ENCODE data around the gene CABLES1.
"Not testable (repeated sequence)": the region's sequence is repeated elsewhere in the genome, so short reads cannot be mapped to it uniquely, and the experiment has no call there.

The CABLES1 gene

GRCh38 chr18:23247896-23248295, 112.6 kb downstream of the CABLES1 start:
- no peak for DNase-seq

DNA sequence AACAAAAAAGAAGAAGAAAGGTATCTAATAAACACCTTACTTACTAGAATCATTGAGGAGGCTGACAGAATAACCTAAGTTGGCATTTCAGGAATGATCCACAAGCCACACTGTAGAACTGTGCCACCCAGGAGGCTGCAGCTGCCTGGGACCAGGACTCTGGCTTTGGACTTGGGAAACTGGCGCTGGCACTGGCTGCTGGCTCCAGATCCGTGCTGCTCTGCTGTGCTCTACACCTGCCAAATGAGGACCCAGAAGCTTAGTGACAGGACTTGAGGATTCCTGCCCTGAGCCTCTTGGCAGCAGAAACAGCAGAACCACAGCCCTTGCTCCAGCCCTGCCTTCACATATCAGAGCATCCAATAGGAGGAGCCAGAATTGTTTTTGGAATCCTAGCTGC, 113.5 kb downstream of the CABLES1 start:
- DNase-seq = no peak

DNA sequence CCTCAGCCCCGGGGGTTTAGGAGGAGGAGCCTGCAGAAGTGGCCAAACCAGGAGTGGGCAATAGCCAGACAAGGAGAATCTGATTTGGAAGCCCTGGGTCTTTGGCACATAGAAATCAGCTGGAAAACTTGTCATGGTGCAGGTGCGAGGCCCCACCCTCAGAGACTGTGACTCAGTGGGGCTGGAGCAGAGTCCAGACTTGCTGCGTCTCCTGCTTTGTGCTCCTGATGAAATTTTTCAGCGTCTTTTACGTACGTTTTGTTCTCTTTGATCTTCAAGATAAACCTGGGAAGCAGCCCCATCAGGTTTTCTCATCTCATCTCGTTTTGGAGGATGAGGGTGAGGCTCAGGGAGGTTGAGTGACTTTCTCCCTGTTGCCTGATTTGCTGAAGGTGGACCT, 114.1 kb downstream of the CABLES1 start:
- DNase-seq = no peak

DNA sequence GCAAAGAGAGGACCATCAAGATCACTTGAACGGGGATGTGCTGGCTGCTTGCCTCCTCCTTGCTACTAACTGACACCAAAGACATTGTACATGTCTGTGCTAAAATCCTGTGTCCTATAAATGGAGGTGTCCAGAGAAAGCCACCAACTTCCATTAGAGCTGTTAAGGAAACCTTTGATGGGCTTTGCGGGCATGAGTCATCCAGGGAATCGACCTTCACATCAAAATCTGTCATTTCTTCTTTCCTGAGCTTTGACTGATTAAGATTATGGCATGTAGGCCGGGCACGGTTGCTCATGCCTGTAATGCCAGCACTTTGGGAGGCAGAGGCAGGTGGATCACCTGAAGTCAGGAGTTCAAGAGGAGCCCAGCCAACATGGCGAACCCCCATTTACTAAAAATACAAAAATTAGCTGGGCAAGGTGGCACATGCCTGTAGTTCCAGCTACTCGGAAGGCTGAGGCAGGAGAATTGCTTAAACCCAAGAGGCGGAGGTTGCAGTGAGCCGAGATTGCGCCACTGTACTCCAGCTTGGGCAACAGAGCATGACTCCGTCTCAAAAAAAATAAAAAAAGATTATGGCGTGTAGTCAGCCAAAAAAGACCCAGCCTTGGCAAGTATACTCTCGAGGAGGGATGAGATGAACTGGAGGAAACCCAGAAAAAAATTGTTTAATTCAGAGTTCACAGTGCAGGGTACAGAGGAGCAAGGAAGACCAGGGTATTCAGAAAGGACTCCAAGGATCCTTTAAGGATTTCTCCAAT, 115.8 kb downstream of the CABLES1 start:
- DNase-seq = no peak

GRCh38 chr18:23253630-23254029, 118.3 kb downstream of the CABLES1 start:
- DNase-seq = no peak

DNA sequence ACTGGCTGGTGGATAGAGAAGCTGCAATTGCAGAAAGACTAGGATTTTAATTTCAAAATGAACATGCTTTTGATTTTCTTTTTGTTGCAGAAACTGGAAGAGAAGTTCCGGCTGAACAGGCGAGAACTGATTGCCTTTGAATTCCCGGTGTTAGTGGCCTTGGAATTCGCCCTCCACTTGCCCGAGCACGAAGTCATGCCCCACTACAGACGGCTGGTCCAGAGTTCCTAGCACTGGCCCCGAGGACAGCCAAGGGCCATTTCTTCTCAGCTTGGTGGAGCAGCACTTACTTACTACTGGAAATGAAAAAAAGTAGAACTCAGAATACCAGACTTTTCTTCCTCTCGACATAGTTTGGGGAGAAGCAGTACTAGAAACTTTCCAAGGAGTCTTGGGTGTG, 121.9 kb downstream of the CABLES1 start:
- no peak for DNase-seq

- DNase-seq = peak; percentile 49
These were observed 122.6 kb downstream of the CABLES1 start for GRCh38 chr18:23257686-23258565.

- DNase-seq = no peak
These were observed 123.5 kb downstream of the CABLES1 start for GRCh38 chr18:23258566-23259469.

DNA sequence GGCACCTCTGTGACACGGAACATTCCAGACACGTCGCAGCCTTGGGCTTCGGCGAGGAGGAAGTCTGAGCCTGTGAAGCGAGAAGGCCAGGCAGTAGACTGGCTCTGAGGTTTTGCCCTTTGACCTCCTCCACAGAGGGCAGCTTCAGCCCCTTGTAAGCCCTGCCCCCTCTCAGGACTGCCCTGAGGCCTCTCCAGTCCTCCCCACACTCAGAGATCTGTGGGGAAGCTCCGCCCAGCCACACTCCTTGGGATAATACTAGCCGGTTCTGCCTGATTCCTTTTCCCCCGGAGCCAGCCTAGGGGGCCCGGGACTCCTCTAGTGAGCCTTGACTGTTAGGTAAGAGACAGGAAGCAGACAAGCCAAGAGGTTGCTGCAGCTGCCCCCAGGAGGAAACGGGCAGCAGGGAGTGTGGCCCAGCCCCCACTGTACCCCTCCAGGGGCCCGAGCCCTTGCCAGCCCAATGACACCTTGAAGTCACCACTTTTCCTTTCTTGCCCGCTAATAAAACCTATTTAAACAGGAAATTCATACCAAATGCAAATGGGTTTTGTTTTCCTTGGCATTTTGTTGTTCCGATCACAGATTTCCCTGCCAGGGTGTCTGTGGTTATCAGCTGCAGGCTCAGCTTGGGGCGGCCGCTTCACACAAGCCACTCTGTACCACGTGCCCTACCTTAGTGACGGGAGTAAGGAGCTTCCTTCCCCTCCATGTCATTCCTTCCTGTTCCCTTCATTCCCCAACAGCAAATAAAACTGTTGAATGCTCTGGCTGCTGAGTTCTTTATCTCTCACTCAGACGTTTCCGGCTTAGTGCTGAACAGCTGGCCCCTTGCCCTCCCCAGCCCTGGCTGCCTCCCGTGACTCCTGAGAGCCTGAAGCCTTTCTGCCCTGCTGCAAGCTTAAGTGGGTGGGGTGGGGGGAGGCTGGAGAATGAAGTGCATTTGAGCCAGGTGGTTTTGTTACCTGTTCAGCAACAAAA, 124.7 kb downstream of the CABLES1 start:
- DNase-seq = peak; percentile 94

DNA sequence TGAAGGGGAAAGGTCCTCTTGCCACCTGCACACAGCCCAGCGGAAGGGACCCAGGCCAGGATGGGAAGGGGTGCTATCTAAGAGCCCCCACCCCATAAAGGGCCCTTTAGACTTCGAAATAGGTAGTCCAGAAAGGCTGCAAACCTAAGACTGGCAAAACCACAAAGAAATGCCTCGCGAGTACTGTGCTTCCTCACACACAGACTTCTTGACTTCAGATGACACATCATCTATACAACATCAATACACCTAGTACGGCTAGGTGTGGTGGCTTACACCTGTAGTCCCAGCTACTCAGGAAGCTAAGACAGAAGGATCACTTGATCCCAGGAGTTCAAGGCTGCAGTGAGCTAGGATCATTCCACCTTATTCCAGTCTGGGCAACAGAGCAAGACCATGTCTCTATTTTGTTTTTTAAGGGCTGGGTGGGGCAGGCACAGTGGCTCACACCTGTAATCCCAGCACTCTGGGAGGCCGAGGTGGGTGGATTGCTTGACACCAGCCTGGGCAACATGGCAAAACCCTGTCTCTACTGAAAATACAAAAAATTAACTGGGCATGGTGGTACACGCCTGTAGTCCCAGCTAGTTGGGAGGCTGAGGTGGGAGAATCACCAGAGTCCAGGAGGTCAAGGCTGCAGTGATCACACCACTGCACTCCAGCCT, 125.8 kb downstream of the CABLES1 start:
- peak; percentile 25 for DNase-seq

GRCh38 chr18:23263551-23264235, 128.4 kb downstream of the CABLES1 start:
- DNase-seq = no peak

- peak; percentile 91 for DNase-seq
These were observed 130.6 kb downstream of the CABLES1 start for GRCh38 chr18:23265682-23266399.

GRCh38 chr18:23266717-23267446, 131.6 kb downstream of the CABLES1 start:
- no peak for DNase-seq

DNA sequence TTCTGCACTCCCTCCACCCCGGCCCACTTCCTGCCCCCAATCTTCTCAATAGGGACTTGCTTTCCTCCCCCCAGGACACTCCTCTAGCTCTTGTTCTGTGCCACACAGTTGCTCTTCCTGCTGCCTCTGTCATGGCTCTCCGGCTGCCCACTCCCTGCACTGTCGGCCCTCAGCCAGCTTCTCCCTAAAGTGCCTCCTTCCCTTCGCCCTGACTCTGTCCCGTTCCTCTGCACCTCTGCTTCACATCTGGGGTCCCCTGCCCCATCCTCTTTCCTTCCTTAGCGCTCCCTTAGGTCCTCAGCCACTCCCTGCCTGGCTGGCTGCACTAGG, 132.1 kb downstream of the CABLES1 start:
- no peak for DNase-seq

GRCh38 chr18:23268641-23269040, 133.4 kb downstream of the CABLES1 start:
- DNase-seq = no peak

DNA sequence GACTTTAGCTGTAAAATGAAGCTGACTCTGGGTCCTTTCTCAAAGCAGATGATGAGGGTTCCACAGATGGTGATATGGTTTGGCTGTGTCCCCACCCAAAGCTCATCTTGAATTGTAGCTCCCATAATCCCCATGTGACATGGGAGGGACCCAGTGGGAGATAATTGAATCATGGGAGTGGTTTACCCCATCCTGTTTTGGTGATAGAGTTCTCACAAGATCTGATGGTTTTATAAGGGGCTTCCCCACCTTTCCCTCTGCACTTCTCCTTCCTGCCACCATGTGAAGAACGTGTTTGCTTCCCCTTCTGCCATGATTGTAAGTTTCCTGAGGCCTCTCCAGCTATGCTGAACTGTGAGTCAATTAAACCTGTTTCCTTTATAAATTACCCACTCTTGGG, 133.8 kb downstream of the CABLES1 start:
- DNase-seq = not testable (repeated sequence)

GRCh38 chr18:23269928-23270327, 134.6 kb downstream of the CABLES1 start:
- DNase-seq = no peak

- no peak for DNase-seq
These were observed 135.8 kb downstream of the CABLES1 start for GRCh38 chr18:23270986-23271680.

Measured in hematopoietic multipotent progenitor cell treated with erythropoietin and hydrocortisone succinate and interleukin-3 and kit ligand, for 4 days (in vitro differentiated cells).